ENCODE results near the gene ETS2.

The ETS2 gene

DNA sequence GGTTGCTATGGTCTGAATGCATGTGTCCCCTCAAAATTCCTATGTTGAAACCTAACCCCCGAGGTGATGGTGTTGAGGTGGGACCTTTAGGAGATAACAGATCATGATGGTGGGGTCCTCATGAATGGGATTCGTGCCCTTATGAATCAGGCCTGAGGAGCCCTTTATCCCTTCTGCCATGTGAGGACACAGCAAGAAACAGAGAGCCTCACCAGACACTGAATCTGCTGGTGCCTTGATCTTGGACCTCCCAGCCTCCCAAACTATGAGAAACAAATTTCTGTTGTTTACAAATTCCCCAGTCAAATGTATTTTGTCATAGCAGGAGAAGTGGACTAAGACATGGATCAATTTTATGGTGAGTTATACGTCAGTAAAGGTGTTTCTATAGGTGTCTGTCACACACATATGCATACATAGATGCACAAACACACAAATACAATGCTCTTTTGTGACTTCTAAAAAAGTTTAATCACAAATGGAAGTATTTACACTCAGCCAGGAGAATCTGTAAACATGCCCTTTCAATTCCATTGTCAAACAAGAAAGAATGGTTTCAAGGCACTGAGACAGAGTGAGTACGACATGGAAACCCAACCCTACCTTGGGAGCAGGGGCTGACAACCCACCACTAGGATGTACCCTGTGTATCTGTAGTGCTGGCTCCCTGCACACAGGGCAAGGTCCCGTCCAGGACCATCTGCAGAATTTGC is 5.5 kb upstream of the ETS2 start:
- H3K27ac Mint-ChIP-seq: no peak overlapping the region
- peaks cover 9% of the 10 kb centered on the region for H3K27me3 Mint-ChIP-seq (ENCODE audit: low read depth, poor library complexity)
- TF ChIP-seq, protein P1, sequence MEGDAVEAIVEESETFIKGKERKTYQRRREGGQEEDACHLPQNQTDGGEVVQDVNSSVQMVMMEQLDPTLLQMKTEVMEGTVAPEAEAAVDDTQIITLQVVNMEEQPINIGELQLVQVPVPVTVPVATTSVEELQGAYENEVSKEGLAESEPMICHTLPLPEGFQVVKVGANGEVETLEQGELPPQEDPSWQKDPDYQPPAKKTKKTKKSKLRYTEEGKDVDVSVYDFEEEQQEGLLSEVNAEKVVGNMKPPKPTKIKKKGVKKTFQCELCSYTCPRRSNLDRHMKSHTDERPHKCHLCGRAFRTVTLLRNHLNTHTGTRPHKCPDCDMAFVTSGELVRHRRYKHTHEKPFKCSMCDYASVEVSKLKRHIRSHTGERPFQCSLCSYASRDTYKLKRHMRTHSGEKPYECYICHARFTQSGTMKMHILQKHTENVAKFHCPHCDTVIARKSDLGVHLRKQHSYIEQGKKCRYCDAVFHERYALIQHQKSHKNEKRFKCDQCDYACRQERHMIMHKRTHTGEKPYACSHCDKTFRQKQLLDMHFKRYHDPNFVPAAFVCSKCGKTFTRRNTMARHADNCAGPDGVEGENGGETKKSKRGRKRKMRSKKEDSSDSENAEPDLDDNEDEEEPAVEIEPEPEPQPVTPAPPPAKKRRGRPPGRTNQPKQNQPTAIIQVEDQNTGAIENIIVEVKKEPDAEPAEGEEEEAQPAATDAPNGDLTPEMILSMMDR (IDR thresholded peaks at IDR 0.05): no peak
- H3K9me3 Mint-ChIP-seq: no peaks in the 10 kb centered on the region
- H3K4me3 Mint-ChIP-seq: no peak overlapping the region
- H3K4me1 Mint-ChIP-seq: peaks cover 35% of the 10 kb centered on the region
- no peak for DNase-seq
- H3K36me3 Mint-ChIP-seq (ENCODE audit: low read depth): no peaks in the 10 kb centered on the region

GRCh38 chr21:38800924-38801744 is 4.6 kb upstream of the ETS2 start:
- H3K36me3 Mint-ChIP-seq (ENCODE audit: low read depth): no peaks in the 10 kb centered on the region
- H3K9me3 Mint-ChIP-seq: no peaks in the 10 kb centered on the region
- H3K27me3 Mint-ChIP-seq (ENCODE audit: low read depth, poor library complexity): peaks cover 9% of the 10 kb centered on the region
- DNase-seq: no peak
- H3K27ac Mint-ChIP-seq: no peak overlapping the region
- peaks cover 29% of the 10 kb centered on the region for H3K4me1 Mint-ChIP-seq
- H3K4me3 Mint-ChIP-seq: no peak overlapping the region
- TF ChIP-seq, protein P1 (IDR thresholded peaks at IDR 0.05): no peak

- TF ChIP-seq, protein P1 (IDR thresholded peaks at IDR 0.05): no peak
- no peaks in the 10 kb centered on the region for H3K9me3 Mint-ChIP-seq
- H3K27ac Mint-ChIP-seq: no peak overlapping the region
- peaks cover 34% of the 10 kb centered on the region for H3K4me1 Mint-ChIP-seq
- H3K4me3 Mint-ChIP-seq: no peak overlapping the region
- no peaks in the 10 kb centered on the region for H3K36me3 Mint-ChIP-seq (ENCODE audit: low read depth)
- no peak for DNase-seq
- peaks cover 5% of the 10 kb centered on the region for H3K27me3 Mint-ChIP-seq (ENCODE audit: low read depth, poor library complexity)
These were observed 3.4 kb upstream of the ETS2 start for GRCh38 chr21:38802050-38803026.

DNA sequence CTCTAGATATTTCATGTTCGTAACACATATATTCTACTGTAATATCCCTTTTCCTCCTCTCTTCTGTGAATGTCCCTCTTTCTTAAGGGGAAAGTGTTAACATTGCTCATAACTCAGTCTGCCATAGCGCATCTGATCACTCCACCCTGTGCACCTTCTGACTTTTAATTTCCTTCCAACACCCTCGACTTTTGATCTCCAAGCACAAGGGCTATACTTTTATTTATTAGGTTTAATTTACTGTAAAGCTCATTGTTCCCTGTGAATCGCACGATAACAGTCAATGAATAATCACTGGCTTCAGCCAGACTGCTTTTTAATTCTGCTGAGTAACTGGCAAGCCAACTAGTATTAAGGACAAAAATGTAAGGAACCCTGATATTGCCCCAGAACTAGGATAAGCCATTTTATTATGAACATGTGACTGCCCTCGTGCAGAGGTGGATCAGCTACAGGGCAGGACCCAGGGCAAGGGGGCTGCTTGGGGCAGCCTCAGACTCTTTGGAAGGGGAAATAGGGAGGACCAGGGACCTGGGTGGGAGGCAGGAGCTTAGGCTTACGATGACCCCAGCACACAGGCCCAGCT is 2.6 kb upstream of the ETS2 start:
- H3K9me3 Mint-ChIP-seq: no peaks in the 10 kb centered on the region
- H3K4me1 Mint-ChIP-seq: peaks cover 42% of the 10 kb centered on the region
- H3K27me3 Mint-ChIP-seq (ENCODE audit: low read depth, poor library complexity): peaks cover 5% of the 10 kb centered on the region

More for the DNA sequence above, 2.6 kb upstream of the ETS2 start:
- no peaks in the 10 kb centered on the region for H3K36me3 Mint-ChIP-seq (ENCODE audit: low read depth)
- no peak for DNase-seq
- TF ChIP-seq, protein P1 (IDR thresholded peaks at IDR 0.05): no peak
- no peak overlapping the region for H3K4me3 Mint-ChIP-seq
- H3K27ac Mint-ChIP-seq: no peak overlapping the region

All from nephron progenitor cell (in vitro differentiated cells).